Stimulated activated CD8-positive, alpha-beta memory T cell treated with anti-CD3 and anti-CD28 coated beads, Interleukin-2, amount 100 ng/mL, for 1 hour (primary cell): Measurements from ENCODE around the gene TMEM163.

Experiments used
- DNase-seq, 2 donors: peaks; one replicate each; pipeline ENCODE4 v3.0.0-alpha.2; 2020; ENCODE audit warnings: low read depth in 2 of 2

Gene TMEM163

DNA sequence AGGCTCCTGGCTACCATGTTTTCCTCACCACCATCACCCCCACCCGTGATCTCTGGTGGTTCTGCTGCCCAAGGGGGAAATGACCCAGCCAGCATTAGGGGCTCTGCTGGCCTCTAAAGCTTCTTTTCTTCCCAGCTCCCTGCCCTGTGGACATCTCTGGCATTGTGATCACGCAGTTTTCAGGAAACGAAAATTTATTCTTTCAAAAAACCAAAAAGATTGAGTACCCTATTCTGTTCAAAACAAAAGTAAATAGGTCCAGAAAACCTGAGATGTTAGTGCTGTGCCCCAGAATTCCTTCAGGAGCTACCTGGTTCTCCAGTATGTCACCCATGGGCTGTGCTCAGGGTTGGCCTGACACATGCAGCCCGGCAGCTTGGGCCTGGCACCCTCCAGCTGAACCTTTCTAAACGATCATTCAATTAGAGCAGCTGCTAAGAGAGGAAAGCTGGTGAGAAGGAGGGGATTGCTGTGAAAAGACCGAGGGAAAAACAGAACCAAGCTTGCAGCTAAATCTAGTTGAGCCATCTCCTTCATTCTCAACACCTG lies 307.4 kb downstream of the TMEM163 start:
- no peak for DNase-seq

DNA sequence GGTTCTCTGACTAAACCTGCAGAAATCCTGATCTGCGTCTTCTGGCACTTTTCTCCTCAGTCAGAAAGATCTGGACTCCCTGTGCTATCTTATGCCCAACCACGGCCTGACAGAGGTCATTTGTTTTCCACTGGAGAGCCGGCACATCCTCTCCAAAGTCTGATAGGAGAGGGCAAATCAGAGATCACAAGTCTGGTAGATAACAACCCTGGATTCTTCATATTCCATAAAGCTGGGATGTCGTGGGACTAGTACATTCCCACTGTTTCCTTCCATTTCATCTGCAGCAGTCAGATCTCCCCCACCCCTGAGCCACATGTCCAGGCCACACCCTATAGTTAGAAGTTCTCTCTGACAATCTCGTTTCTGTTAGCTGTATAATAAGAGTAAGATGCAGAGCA lies 308.0 kb downstream of the TMEM163 start:
- no peak for DNase-seq

DNA sequence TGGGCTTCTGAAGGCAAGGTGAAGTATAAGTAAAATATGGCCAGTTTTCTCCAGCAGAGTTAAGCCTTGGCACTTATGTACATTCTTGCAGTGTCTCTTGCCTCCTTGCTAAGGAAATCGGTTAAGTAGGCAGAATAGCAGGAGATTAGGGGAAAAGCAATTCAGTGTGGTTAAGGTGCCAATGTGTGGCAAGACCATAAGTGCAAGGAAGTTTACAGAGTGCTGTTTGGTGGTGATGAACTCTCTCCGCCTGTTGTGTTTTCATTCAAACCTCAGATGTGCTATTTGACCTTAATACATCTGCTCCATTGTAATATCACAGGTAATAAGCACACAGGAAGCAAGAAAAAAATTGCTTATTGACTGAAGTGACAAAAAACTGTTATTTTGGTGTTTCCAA lies 308.8 kb downstream of the TMEM163 start:
- DNase-seq, result no peak

DNA sequence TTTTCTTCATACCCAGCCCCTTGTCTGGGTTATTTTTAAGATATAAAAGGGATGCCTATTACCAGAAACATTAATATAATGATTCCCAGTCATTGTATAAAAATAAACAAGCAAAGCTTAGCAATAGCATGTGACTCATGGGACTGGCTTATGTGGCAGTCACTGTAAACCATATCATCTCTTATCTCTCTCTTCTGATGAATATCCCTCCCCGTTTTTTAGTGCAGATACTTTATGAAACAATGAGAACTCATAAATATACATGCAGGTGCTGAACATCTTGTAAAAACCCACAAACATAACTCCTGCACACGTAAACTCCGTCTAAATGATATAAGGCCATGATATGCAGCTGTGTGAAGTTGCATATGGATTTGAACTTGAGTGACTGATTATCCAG lies 310.0 kb downstream of the TMEM163 start:
- DNase-seq, result no peak

DNA sequence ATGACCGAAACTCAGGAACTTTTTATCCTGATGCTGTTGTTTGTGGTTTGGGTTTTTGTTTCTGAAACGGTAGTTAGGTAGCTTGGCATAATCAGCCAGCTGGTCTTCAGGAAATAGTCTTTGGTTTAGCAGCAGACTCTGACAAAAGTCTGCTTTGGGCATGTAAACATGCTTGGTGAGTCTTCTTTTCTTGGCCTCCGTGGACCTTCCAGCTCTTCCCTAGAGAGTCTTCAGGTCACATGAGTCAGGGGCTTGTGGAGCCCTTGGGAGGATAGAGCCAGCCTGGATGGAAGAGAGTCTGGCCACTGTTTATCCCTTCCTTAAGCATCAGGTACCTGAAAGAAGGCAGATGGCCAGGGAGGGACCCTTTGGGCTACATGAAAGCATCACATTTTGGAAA lies 310.4 kb downstream of the TMEM163 start:
- DNase-seq, result no peak

DNA sequence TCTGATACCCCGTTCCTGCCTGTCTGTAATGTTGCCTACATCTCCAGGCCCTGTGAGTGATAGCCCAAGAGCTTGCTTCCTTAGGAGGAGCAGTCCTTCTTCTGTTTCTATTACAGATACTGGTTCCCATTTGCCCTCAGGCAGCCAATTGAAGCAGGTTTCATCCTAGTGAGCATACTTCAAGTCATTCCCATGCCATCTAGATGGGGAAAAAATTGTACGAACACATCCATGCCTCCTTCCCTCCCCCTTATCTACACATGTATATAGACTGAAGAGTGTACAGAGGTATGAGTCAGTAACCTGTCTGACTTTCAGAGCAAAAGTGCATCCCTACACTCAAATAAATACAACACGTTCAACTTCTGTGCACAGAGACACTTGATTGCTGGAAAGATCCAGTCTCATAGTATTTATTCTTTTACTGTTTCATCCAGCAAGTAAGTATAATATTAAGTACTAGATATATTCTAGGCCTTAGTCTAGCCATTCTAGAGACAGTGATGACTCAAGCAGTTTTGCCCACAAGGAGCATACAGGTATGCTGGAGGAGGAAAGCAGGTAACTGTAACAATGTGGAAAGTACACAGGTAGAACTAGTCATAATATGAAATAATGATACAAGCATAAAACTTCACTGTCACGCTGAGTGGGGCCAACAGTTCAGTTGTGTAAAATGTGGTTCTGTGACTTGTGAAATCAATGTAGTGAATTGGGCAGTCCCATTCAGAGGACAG lies 311.5 kb downstream of the TMEM163 start:
- no peak for DNase-seq

DNA sequence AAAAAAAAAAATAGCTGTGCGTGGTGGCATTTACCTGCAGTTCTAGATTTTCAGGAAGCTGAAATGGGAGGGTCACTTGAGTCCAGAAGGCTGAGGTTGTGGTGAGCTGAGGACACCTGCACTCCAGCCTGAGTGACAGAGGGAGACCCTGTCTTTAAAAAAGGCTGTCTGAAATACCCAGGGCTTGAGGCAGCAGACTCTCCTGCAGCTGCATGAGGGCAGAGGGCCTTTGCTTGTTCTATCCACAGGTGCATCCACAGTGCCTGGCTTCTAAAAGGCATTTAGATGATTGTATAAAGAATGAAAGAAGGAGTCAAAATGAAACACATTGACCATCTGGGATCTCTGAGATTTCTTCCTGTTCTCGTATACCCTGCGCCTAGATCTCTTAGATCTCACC lies 312.1 kb downstream of the TMEM163 start:
- no peak for DNase-seq

DNA sequence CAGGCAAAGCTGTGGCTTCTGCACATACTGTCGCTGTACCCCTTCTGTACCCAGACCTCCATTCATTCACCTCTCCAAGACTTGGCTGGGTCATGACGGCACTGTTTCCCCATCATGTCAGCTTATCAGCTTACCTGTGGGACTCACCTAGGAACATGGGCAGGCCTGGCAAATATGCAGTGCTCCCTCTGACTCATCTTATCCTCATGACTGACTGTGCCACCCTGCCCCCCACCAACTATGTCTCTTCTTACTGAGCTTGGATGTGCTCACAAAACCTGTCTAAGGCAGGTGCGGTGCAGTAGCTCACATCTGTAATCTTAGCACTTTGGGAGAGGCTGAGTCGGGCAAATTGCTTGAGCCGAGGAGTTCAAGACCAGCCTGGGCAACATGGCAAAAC lies 312.5 kb downstream of the TMEM163 start:
- DNase-seq, result no peak
